ENCODE data around the gene ZMIZ1.

ZMIZ1 gene

DNA sequence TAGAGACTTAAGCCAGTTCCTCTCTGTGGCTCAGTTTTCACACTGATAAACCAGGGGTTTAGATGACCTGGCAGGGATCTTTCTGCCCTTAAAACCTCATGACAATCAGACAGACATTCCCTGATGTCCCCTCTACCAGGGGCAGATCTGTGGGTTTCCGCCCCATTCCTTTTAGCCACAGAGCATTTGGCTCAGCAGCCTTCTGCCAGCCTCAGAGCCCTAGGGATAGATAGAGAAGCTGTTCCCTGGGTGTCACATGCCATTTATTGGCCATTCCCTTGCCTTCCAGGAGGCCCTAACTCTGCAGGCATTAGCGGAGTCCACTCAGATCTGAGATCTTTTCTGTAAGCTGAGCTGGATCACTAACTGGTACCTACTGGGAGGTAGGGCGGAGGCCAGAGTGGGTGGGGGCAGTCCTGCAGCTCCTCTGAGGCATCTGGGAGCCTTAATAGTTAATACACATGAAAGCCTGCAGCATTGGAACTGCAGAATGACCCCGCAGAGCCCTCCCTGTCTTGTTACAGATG lies 101.5 kb downstream of the ZMIZ1 start:
- DNase-seq (ENCODE audit: low read depth in 2 of 2): no peak

DNA sequence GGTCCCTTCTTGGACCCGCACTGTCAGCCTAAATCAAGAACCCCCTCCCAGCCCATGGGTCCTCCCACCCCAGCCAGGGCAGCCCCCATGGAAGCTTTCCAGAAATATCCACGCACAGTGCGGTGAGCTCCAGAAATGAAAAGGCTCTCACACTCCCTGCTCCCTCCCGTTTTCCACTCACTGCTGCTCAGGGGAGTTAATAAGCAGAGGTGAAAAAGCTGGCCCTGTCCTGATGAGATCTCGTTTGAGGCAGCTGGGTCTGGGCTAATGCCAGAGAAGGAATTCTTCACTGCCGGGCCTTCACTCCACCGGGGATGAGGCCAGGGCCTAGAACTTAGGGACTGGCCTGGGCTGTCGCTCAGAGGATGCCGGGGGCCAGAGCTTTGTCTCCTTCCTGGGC lies 102.2 kb downstream of the ZMIZ1 start:
- no peak for DNase-seq (ENCODE audit: low read depth in 2 of 2)

DNA sequence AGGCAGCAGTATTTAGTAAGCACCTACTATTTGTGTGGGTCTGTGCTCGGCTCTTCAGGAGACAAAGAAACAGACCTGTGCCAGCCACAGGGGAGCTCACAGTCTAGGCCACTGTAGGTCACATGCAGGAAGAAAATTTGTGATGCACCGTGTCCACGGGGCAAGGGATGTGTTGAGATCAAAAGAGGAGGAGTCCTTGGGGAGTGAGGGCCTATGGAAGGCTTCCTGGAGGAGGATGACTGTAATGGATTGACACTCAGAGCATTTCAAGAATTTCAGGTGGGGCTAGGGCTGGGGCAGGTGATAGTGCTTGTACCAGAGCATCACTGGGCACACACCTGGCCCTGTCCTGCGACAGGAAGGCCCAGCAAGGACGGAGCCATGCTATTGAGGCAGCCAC lies 102.7 kb downstream of the ZMIZ1 start:
- no peak for DNase-seq (ENCODE audit: low read depth in 2 of 2)

DNA sequence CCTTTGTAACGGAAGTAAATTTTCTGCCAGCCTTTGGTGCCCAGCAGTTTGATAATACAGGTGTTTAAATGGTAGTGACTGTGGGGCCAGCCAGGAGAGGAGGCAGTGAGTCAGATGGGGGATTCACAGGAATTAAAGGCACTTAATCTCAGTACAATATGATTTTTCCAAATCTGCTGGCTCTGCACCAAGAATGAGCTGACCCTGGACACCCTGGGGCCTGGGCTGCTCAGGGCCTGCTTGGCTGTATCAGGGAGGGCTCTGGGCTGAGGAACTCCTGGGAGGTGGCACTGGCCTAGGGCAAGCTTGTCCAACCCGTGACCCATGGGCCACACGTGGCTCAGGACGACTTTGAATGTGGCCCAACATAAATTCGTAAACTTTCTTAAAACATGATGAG lies 104.1 kb downstream of the ZMIZ1 start:
- no peak for DNase-seq (ENCODE audit: low read depth in 2 of 2)

DNA sequence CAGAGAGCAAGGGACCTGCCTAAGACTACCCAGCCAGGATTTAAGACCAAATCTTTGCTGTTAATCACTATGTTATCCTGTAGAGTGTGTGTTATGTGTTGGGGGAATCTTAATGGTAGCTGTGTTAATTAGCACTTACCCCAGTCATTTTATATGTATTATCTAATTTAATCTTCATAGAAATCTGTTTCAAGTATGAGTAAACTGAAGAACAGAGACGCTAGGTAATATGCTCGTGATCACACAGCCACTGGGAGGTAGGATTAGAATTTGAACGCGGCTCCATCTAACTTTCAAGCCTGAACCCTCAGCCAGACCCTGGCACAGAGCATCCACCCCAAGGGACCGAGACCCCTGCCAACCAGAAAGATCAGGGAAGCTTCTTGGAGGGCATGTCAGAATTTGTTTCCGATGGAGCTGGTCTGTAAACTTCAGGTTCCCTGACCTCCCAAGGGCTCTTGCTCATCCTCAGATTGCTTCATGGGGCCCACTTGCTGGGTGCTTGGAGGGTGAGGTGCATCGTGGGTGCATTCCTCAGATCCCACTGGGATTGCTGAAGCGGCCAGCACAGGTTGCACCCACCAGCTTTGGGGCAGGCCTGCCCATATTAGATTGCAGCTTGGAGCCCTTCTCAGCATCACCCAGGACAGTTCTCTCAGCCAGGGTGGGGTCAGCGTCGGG lies 105.0 kb downstream of the ZMIZ1 start:
- no peak for DNase-seq (ENCODE audit: low read depth in 2 of 2)

- no peak for DNase-seq (ENCODE audit: low read depth in 2 of 2)
Observed at GRCh38 chr10:79176052-79176501, 107.3 kb downstream of the ZMIZ1 start.

DNA sequence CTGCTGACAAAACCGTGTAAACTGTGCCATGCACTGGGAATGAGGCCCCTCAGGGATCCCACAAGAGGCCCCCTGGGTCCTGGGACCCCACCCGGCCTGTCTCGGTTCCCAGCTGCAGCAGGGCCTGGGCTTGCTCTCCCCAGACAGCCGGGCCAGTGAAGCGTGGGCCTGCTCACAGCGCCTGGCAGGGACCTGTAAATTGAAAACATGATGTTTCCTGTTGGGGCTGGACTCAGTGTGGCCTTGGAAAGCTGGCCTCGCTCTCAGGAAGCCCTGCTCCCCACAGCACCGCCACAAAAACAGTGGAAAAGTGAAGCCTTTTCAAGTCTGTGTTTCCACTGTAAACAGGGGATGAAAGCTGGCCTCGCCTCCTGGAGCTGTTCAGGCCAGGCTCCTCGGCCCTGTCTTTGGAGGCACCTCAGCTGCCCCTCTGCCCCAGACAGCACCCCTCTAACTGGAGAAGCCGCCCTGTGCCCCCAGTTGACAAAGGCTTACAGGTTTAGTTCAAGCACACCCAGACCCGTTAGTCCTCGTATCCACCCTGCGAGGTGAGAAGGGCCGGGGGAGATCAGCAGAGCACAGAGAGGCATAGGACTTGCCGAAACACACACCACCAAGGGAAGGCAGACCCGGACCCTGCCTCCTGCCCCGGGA lies 108.3 kb downstream of the ZMIZ1 start:
- no peak for DNase-seq (ENCODE audit: low read depth in 2 of 2)

GRCh38 chr10:79178070-79178576 lies 109.4 kb downstream of the ZMIZ1 start:
- no peak for DNase-seq (ENCODE audit: low read depth in 2 of 2)

GRCh38 chr10:79178614-79179163 lies 109.9 kb downstream of the ZMIZ1 start:
- no peak for DNase-seq (ENCODE audit: low read depth in 2 of 2)

- DNase-seq (ENCODE audit: low read depth in 2 of 2): no peak
Observed at GRCh38 chr10:79179164-79179956, 110.6 kb downstream of the ZMIZ1 start.

DNA sequence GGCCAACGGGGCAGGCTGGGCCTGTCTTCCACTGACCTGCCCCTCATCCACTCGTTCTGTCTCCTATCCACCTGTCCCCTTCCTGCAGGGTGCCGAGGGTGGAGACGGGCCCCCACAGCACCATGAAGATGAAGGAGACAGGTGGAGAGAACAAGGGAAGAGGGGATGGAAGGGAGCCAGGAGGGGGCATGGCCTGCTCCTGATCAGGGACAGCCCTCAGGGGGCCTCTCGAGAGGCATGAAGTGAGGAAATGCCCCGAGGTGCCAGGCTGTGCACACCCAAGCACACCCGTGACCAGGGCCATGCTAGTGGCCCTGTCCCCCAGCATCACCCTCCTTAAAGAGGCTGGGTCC lies 111.2 kb downstream of the ZMIZ1 start:
- DNase-seq (ENCODE audit: low read depth in 2 of 2): no peak

DNA sequence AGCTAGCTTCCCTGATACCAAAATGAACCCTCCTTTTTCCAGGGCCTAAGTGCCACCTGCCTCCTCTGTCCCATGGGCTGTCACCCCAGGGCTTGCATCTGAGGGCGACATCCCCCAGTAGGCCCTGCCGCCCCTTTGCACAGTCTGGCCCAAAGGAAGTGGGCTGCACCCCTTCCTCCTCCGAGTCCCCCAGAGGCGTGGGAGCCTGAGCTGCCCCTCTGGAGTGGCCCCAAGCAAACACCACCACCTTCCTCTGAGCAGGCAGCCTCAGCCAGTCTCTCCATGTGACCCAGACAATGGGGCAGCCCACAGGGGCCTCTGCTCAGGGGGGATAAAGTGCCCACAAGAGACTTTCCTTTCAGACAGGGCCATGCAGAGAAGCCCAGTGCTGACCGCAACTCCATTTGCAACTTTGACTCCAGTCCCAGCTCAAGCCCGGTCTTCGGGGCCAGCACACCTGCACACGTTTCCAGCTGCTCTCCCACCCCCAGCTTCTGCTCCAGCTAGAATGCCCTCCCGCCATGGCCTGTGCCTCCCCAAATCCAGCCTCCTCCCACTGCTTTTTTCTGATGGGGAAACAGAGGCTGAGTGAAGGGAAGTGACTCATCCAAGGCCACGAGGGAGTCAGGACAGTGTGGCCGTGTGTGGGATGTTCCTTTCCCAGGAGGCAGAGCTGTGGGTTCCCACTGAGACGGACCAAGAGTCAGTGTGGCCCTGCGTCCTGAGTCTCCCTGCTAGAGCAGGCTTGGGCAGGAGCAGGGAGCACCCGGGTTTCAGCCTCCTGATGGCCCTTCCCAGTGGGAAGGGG lies 111.9 kb downstream of the ZMIZ1 start:
- no peak for DNase-seq (ENCODE audit: low read depth in 2 of 2)

- no peak for DNase-seq (ENCODE audit: low read depth in 2 of 2)
Observed at GRCh38 chr10:79181227-79181626, 112.5 kb downstream of the ZMIZ1 start.

GRCh38 chr10:79181698-79182521 lies 113.1 kb downstream of the ZMIZ1 start:
- DNase-seq (ENCODE audit: low read depth in 2 of 2): no peak

DNA sequence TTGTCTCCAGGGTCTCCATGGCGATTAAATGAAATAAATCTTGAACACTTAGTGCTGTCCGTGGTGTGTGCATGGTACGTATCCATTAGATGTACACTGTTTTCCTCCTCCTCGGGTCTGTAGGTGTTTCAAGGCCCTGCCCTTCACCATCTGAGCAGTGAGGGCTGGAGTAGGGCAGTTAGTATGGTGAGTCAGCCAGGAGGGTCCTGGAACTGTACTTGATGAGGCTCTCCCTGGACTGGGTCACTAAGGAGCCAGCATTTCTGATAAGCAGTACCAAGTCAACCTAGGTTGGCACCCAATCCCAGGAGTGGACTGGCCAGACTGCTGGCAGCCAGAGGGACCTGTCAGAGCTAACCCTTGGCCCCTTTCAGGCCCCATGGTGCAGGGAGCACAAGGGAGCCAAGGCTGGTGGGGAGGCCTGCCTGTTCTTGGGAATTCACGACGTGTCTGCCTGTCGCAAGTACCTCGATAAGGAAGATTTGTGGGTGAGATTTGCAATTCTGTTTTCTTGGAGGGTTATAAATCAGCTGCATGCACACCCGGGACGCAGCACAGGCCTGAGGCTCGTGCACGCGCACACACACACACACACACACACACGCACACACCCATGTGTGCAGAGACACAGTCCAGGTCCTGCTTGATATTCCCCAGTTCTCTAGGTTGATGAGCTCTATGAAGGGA lies 114.2 kb downstream of the ZMIZ1 start:
- no peak for DNase-seq (ENCODE audit: low read depth in 2 of 2)

DNA sequence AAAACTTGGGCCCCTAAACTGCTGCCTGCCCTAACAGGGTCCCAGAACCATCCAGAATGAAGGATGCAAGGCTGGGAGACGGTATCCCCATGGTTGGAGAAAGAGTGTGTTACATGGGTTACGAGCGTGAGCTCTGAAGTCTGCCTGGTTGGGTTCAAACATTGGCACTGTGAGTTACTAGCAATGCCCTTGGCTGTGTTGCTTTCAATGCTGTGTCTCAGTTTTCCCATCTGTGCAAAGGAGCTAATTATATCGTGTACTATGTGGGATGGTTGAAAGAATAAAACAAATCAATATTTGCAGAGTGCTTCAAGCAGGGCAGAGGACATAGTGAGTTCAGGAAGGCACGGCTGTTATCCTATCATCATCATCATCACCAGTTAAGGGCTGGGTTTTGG lies 114.7 kb downstream of the ZMIZ1 start:
- no peak for DNase-seq (ENCODE audit: low read depth in 2 of 2)

DNA sequence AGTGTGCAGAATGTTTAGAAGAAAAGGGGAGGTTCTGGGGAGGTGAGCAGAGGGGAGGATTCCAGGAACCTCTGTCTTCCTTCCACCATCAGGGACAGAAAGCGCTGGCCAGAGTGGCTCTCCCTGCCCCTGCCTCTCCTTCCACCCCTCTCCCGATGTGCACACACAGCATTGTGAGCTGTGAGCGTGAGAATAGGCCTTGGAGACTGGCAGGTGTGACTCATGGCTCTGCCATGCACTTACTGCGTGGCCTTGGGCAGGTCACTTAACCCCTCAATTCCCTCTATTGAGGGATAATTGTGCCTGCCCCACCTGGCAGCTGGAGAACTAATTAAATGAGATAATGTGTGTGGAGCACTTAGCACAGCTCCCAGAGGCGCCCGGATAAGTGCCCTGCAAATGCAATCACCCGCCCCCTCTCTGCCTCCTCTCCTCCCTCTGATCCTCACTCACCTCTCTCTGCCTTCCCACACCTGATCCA lies 115.4 kb downstream of the ZMIZ1 start:
- no peak for DNase-seq (ENCODE audit: low read depth in 2 of 2)

DNA sequence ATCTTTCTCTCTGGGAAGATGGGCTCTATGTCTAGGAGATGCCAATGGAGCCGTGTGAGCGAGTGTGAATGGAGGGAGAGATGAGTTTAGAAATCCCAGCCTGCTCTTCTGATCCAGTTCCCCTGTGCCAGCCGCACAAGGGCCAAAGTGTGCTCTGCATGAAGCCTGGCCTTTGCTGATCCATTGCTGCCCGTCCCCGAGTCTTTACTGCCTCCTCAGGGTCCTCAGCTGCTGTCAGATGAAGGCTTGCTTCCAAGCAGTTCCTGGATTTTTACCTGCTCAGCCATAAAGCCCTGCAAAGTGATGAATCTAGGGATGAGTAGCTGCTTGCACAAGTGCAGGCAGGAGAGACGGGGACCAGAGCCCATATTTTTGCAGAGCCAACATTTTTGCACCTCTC lies 115.9 kb downstream of the ZMIZ1 start:
- no peak for DNase-seq (ENCODE audit: low read depth in 2 of 2)

GRCh38 chr10:79185067-79185774 lies 116.5 kb downstream of the ZMIZ1 start:
- DNase-seq (ENCODE audit: low read depth in 2 of 2): no peak
